Stomach (tissue), 4 donors: ENCODE results near the gene SMC2.

Source experiments
- CTCF ChIP-seq, 7 experiments: fragments of 450-650 bp in 4 of 7; fragments of 200-600 bp in 3 of 7; sonication (generic) in 3 of 7; IDR thresholded peaks; one replicate each; pipeline ENCODE4 v1.5.1; 2016 to 2019; ENCODE audit warnings: antibody characterized with exemption in 7 of 7, control low read depth in 2 of 7, mild to moderate bottlenecking in 1 of 7
- EP300 ChIP-seq: sonication (generic); formaldehyde crosslinking; IDR thresholded peaks from one replicate; pipeline ENCODE4 v1.6.1; 2017; ENCODE audit warnings: antibody characterized with exemption
- POLR2AphosphoS5 ChIP-seq, 3 donors: sonication (generic); formaldehyde crosslinking; IDR thresholded peaks; one replicate each; pipeline ENCODE4 v1.6.1; 2016; ENCODE audit warnings: antibody characterized with exemption in 3 of 3

GRCh38 chr9:104071589-104071988, 22.5 kb upstream of the SMC2 start:
- TF ChIP-seq CTCF (IDR thresholded peaks at IDR 0.05) (no peak), EP300 (no peak), POLR2AphosphoS5 (IDR thresholded peaks at IDR 0.05) (no peak)
